Measurements from ENCODE around the gene TUFM.
A peak's percentile ranks its signal among the peaks of the same experiment; 100 is the strongest.
"Not testable (repeated sequence)": the region's sequence is repeated elsewhere in the genome, so short reads cannot be mapped to it uniquely, and the experiment has no call there.

Gene TUFM

GRCh38 chr16:28846080-28846932 lies at the start of gene TUFM:
TSS of gene TUFM (minus strand) at chr16:28846348. CDS start at chr16:28846269, 79 bp downstream.
- DNase-seq (ENCODE audit: insufficient read length, low spot score), result peak; percentile 95
- peak; percentile 98 for FAIRE-seq

GRCh38 chr16:28895609-28896008 lies 49.5 kb upstream of the TUFM start:
- DNase-seq (ENCODE audit: insufficient read length, low spot score), result no peak
- no peak for FAIRE-seq

GRCh38 chr16:28893291-28893690 lies 47.1 kb upstream of the TUFM start:
- DNase-seq (ENCODE audit: insufficient read length, low spot score) (no peak), FAIRE-seq (no peak)

- DNase-seq (ENCODE audit: insufficient read length, low spot score) (no peak), FAIRE-seq (no peak)
These were observed 46.1 kb upstream of the TUFM start for GRCh38 chr16:28891964-28892890.

- DNase-seq (ENCODE audit: insufficient read length, low spot score); FAIRE-seq: not testable (repeated sequence)
These were observed 44.2 kb upstream of the TUFM start for GRCh38 chr16:28890355-28890754.

- no peak for FAIRE-seq
- DNase-seq (ENCODE audit: insufficient read length, low spot score), result no peak
These were observed 40.8 kb upstream of the TUFM start for GRCh38 chr16:28886945-28887344.

- DNase-seq (ENCODE audit: insufficient read length, low spot score), result no peak
- FAIRE-seq, result no peak
These were observed 37.9 kb upstream of the TUFM start for GRCh38 chr16:28884045-28884444.

GRCh38 chr16:28883221-28883996 lies 37.3 kb upstream of the TUFM start:
- FAIRE-seq (no peak), DNase-seq (ENCODE audit: insufficient read length, low spot score) (no peak)

GRCh38 chr16:28882551-28883160 lies 36.5 kb upstream of the TUFM start:
- no peak for FAIRE-seq
- no peak for DNase-seq (ENCODE audit: insufficient read length, low spot score)

GRCh38 chr16:28881565-28881964 lies 35.4 kb upstream of the TUFM start:
- not testable (repeated sequence) for FAIRE-seq; DNase-seq (ENCODE audit: insufficient read length, low spot score)

GRCh38 chr16:28880955-28881354 lies 34.8 kb upstream of the TUFM start:
- DNase-seq (ENCODE audit: insufficient read length, low spot score) (no peak), FAIRE-seq (no peak)

- DNase-seq (ENCODE audit: insufficient read length, low spot score) (no peak), FAIRE-seq (no peak)
These were observed 34.4 kb upstream of the TUFM start for GRCh38 chr16:28880589-28880915.

GRCh38 chr16:28879841-28880588 lies 33.9 kb upstream of the TUFM start:
- peak; percentile 98 for DNase-seq (ENCODE audit: insufficient read length, low spot score)
- FAIRE-seq, result peak; percentile 97

GRCh38 chr16:28879261-28879840 lies 33.2 kb upstream of the TUFM start:
- DNase-seq (ENCODE audit: insufficient read length, low spot score), result no peak
- FAIRE-seq, result peak; percentile 4

- FAIRE-seq (no peak), DNase-seq (ENCODE audit: insufficient read length, low spot score) (no peak)
These were observed 32.2 kb upstream of the TUFM start, which contains the start of gene ATP2A1 for GRCh38 chr16:28878083-28878926. TSS of gene ATP2A1 (plus strand) at chr16:28878488. CDS start at chr16:28878672, 184 bp downstream.

- DNase-seq (ENCODE audit: insufficient read length, low spot score) (no peak), FAIRE-seq (no peak)
These were observed 31.5 kb upstream of the TUFM start for GRCh38 chr16:28877655-28878000.

- DNase-seq (ENCODE audit: insufficient read length, low spot score) (no peak), FAIRE-seq (no peak)
These were observed 31.0 kb upstream of the TUFM start for GRCh38 chr16:28876973-28877654.

Data from GM19239 (cell line).